Measurements from ENCODE around the gene EEIG2.

Gene EEIG2

DNA sequence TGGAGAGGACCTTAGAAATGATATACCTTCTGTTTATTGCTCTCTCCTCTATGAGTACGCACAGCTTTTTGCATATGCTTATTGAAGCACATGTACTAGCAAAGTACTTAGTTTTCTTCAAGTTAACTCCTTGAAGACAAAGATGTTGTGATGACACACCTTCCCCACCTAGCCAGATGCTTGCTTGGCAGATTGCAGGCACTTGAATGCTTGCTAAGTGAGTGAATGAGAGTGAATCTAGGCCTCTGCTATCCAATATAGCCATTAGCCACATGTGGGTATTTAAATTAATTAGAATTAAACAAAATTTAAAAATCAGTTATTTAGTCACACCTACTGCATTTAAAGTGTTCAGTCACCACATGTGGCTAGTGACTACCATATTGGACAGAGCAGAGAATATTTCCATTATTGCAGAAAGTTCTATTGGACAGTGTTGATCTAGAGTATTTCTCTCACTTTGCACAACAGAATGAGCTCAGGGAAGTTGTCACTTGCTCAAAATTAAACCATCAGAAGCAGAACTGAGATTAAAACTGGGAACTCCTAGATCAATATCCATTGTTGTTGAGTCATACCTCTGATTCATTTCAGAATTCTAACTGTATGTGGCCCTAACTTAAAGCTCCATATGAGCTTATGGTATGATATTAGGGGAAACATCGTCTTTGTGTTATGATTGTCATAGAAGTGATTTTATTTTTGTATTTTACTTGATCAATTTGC lies 8.6 kb upstream of the EEIG2 start:
- no peak for DNase-seq

DNA sequence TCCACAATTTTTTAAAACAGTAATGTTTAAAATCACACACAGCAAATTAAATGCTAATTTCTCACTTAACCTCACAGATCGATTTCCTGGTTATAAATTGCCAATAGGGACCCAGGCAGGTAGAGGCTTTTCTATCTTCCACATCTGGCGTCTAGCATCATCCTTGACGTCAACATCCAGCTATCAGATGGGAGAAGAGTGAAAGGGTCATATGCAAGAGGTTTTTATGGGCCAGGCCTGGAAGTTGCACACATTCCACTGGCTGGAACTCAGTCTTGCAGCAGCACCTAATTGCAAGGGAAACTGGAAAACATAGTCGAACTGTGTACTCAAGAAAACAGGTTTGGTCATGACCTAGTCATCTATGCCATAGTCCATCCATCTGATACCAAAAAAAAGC lies 6.0 kb upstream of the EEIG2 start:
- DNase-seq = no peak

DNA sequence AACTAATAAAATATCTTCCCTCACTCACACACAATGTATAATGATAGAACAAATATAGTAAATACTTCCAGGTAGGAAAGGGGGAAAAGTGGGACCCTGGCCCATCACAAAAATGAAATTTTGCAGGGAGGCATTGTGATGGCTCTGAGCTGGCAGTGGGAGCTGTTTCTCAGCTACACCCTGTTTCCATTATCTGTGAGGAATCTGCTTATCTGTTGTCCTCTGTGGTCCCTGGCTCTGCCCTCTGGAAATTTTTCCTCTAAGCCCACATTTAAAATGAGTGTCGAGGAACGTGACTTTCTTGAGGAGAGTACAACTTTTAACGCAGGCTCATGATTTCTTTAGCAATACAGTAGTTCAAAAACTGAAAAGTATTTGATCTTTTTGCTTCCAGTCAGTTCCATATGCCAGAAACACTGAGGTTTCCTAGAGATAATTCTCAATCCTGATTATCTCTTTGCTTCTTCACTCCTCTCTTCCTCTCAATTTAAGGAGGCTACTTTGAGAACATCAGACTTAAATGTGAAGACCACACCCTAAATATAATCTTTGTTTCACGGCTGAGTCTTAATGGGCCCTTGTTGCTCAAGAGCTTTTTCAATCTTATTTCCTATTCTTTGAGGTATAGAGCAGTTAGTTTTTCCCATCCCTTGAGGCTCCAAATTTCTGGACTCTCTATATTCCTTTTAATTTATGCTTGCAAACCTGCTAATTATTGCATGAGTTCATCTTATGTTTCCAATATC lies 5.0 kb upstream of the EEIG2 start:
- DNase-seq = no peak

DNA sequence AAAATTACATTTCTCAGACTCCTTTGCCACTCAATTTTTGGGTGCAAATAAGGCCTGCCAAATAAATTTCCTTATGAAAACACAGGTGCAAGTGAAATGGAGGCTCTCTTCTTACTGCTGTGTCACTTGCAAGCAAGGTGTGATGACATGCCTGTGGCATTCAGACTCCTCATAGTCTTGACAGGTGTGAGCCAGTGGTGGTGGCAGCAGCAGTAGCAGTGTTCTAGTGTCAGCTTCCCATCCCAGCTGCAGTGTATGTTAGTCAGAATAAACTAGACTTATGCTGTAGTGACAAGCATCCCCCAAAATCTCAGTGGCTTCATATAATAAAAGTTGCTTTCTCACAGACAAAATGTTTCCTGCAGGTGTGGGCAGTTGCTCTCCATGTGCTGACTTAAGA lies 3.8 kb upstream of the EEIG2 start:
- no peak for DNase-seq

DNA sequence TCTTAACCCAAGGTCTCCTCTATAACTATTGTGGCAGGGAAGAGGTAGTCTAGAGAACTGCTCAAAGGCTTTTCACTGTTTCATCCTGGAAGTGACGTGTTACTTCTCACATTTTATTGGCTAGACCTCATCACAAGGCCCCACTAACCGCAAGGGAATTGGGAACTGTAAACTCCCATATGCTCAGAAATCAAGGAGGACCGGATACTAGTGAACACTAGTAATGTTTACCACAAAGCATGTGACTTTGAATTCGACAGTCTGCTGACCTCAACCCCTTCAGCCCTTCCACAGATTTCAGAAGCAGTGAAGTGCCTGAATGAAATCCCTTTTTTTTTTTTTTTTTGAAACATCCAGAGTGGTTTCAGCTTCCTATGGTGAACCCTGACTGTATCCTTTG lies 3.4 kb upstream of the EEIG2 start:
- no peak for DNase-seq

DNA sequence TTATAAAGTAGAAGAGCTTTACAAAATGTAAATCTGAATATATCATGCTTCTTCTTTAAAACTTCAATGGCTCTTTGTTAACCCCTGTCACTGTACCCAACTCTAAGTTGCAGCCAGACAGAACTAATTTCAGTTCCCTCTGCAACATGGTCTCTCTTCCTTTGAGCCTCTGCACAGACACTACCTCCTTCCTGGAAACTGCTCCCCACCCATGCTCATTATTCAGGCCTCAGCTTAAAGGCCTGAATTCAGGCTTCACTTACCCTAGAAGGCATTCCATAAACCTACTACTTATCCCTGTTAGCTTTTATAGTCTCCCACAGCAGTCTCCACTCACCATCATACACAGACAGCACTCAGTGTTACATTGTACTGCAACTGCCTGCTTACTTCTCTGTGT lies 2.6 kb upstream of the EEIG2 start:
- no peak for DNase-seq

DNA sequence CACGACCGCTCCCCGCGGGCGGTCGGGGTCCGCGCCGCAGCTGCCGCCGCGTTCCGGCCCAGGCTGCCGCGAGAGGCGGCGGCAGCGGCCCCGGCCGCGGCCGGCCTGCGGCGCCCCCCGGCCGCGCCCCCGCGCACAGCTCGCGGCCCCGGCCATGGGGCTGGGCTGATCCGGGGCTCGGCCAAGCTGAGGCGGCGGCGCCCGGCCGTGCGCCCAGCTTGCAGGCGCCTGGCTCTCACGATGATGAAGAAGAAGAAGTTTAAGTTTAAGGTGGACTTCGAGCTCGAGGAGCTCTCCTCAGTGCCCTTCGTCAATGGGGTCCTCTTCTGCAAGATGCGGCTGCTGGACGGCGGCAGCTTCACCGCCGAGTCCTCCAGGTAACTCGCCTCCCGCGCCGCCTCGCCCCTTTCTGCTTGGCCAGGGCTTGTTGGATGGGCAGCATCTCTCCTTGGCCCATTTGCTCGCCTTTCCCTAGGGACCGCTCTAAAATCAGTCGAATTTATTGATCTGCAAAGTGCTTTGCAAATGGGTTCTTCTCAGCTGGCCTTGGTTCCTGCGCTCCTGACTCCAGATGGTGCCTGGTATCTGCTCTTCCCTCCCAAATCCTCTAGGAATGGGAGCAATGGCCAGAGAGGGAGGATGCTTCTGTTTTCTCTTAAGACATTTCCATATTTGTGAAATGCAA lies 431 bp downstream of the EEIG2 start:
- DNase-seq = peak; percentile 77

DNA sequence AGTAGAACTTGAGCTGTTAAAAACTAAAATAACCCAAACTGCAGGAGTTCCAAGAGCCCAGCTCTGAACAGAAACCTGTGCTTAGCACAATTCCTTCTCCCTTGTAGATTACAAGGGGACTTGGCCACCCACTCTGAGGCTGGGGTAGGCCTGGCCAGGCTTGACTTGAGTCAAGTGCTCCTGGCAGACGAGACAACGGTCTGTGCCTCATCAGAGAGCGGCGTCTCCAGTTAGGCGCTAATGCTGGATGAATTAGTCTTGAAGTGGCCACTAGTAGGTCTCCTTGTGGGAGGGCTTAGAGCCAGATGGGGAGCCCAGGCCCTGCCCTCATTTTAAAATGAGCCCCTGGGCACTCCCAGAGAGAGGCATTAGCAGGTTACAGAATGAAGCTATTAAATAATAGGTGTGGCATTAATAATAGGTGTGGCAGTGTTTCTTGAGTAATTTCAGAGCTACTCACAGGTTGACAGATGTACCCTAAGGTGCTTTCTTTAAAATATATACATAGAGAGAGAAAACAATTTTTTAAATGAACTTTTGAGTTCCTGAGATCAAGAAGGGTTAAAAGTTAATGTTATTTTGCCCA lies 1.1 kb downstream of the EEIG2 start:
- DNase-seq = peak; percentile 93

DNA sequence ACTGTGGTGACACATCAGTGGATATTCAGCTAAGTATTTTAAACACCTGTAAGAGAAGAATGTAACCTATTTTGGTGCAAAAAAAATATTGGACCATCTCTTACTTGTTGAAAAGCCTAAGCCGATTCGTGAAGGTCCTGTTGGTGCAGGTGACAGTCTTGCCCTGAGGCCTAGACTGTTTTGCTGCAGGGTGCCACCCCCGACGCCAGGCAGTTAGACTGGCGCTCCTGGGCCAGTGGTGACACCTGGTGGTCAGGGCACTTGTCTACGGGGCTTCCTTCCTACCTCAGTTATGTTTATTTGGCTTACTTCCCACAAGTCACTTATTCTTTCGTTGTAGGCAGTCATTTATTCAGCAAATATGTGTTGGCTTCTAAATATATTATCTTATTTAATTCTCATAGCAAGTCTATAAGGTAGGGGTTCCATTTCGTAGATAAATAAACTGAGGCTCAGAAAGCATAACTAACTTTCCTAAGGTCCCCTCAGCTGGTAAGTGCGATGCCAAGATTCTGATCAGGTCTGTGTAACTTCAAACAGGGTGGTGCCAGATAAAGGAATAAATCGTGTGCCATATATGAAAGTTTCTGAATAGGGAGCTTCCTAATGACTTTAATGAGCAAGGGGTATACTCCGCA lies 1.9 kb downstream of the EEIG2 start:
- DNase-seq = peak; percentile 90

DNA sequence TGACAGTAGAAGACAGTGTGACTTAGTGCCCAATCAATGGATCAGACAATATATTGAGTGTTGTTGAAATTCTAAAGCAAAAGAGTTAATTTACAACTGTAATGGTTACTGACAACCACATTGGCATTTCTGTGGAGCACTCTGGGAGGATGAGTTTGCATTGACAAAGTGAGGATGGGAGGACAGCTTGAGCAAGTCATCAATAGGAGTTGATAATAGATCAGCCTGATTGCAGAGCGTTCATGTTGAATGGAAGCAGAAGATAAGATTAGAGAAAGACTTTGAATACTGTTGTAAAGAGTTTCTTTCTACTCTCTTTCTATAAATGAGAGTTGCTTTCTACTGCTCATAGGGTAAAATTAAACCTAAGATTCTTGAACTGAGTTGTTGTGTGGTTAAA lies 3.9 kb downstream of the EEIG2 start:
- DNase-seq = no peak

DNA sequence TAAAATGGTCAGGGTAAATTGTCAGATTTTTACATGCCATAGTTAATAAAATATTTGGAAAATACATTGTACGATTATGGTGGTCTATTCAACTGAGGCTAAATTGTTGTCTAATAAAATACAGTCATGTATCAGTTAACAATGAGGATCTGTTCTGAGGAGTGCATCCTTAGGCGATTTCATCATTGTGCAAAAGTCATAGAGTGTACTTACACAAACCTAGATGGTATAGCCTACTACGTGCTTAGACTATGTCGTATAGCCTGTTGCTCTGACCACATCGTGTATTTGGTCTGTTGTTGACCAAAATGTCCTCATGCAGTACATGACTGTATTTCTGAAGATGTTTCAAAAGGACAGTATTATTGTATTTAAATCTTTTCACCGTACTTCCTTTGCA lies 5.2 kb downstream of the EEIG2 start:
- DNase-seq = no peak

DNA sequence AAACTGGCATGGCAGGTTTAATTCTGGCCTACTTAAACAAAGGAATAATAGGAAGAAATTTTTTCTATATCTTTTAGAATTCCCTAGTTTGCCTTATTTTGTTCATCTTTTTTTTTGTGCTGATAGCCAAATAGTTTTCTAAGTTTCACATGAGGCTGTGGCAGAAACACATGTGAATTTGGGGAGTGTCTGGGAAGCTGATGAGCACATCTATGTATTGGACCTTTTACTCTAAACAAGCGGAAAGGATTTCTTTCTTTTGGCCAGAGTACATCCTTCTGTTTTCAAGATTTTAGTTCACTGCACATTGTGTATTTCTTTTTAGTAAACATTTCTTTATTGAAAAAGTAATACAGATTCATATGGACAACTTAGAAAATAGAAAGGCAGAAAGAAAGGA lies 5.6 kb downstream of the EEIG2 start:
- DNase-seq = no peak

DNA sequence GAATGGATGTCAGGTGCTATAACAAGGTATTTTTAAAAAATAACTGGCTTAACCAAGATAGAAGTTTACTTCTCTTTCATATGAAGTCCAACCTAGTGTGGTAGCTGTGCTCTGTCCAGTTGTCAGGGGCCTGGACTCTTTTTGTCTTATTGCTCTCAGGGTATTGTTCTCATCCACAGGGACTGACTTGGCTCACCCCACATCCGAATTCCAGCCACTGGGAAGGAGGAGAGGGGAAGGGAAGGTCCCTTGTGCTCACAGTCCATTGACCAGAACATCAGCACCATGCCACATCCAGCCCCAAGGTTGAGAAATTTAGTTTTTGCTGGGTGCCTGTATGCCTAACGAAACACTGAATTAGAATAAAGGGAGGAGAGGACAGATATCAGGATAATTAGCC lies 8.7 kb downstream of the EEIG2 start:
- no peak for DNase-seq

DNA sequence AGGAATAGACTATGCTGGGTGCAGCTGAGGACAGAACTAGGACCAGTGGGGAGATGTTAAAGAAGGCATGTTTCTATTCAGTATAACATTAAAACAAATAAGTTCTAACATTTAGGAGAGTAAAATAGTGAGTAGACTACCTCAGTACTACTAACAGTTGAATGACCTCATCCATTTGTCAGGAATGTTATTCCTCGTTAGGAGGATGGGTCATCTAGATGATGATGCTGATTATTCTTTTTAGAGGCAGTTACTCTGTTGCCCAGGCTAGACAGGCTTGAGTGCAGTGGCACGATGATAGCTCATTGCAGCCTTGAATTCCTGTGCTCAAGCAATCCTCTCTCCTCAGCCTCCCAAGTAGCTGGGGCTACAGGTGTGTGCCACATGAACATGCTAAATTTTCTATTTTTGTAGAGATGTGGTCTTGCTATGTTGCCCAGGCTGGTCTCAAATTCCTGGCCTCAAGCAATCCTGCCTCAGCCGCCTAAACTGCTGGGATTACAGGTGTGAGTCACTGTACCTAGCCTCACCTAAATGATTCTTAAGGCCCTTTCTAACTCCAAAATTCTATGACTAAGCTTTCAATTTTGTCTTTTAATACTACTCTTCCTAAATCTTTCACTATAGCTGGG lies 9.3 kb downstream of the EEIG2 start:
- DNase-seq = no peak

DNA sequence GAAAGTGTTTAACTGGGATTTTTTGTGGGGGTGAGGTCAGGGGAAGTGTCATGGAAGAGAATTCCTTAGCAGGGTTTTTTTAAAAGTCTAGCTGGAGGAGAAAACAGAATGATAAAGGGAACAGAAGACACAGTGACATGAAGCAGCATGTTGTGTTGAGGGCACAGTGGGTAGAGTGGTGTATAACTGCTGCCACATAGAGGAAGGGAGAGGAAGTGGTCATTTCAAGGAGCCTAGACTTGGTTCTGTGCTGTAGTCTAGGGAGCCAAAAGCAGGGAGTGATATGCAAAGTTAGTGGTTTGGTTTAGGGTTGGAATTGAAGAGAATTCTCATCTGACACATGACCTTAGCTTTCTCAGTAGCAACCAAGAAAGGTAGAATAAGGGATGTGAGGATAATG lies 10.2 kb downstream of the EEIG2 start:
- peak; percentile 64 for DNase-seq

DNA sequence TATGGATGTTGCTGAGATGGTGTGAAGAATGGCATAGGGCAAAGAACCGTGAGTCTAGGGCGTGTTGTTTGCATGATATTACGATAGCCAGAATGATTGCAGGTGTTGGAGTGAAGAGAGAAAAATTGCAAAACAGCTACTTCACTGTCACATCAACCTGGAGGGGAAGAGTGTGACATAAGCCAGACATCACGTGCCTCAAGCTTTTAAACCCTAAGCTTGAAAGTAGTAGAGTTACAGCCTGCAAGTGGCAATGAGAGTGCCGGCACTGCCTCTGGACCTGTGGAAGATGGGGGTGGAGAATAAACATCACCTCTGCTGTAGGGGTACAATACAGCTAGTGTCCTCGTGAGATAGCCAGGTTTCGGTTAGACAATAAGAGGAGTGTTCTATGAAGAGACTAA lies 11.1 kb downstream of the EEIG2 start:
- no peak for DNase-seq

DNA sequence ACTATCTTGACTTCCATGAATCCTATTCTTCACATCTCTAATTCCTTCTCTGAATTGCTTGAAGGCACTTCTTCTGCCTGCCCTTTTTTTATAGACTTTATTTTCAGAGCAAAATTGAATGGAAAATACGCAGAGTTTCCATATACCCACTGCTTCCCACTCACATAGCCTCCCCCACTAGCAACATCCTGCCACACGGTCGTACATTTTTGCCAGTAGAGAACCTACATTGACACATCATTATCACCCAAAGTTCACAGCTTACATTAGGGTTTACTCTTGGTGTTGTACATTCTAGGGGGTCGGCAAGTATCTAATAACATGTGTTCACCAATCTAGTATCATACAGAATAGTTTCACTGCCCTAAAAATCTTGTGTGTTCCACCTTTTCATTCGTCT lies 12.3 kb downstream of the EEIG2 start:
- DNase-seq = no peak

DNA sequence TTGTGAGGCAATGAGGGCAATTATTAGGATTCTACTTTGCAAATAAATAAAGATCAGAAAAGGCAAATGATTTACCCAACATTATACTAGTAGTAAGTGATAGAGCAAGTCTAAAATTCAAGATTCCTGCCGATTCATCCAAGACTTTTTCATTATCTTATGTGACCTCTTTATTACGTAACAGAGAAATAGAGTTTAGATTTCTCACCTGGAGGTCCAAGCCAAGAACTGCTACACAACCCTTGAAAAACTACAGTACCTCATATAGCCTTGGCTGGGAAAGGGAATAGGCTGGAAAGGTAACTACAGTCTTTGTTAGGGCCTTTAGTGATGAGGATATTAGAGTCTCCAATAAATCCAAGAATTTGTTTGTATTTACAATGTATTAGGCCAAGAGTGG lies 13.3 kb downstream of the EEIG2 start:
- no peak for DNase-seq

DNA sequence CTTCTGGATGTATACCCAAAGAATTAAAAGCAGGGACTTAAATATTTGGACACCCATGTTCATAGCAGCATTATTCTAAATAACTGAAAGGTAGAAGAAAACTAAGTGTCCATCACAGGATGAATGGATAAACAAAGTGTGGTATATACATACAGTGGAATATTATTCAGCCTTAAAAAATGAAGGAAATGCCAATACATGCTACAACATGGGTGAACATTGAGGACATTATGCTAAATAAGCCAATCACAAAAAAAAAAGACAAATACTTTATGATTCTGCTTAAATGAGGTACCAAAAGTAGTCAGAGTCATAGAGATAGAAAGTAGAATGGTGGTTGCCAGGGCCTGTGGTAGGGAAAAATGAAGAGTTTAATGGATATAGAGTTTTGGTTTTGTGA lies 14.1 kb downstream of the EEIG2 start:
- DNase-seq = no peak

DNA sequence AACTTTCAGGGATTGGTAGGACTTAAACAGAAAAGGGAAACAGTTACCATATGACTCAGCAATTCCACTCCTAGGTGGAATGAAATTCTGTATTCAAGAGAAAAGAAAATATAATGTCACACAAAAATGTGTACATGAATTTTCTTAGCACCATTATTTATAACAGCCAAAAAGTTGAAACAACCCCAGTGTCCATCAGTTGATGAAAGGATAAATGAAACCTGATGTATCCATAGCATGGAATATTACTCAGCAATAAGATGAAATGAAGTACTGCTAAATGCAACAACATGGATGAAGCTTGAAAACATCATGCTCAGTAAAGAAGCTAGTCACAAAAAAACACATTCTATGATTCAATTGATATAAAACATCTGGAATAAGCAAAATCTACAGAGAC lies 15.5 kb downstream of the EEIG2 start:
- DNase-seq = no peak

DNA sequence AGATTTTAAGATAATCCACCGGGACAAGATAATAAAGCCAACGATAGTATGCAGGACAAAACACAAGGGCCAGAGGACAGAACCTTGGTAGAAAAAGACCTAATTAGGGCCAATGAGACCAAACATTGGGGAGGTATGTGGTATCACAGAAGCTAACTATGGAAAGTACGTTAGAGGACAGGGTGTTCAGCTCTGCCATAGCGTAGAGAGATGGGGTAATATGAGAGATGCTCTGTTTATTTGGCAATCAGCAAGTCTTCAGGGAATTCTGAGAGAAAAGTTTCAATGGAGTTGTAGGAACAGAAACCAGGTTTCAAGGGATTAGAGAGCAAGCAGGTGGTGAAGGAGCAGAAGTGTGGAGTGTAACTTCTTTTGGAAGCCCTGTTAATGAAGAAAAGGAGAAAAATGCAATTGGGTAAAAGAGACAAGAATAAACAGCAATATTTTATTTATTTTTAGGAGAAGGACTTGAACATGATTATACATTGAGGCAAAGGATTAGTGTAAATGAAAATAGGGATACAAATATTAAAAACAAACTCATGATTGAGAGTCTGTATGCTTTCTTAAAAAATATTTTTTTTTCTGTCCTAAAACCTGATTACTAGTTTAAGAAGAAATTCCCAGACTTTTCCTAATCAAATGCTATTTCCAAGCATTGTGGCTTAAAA lies 24.0 kb downstream of the EEIG2 start:
- DNase-seq = no peak

DNA sequence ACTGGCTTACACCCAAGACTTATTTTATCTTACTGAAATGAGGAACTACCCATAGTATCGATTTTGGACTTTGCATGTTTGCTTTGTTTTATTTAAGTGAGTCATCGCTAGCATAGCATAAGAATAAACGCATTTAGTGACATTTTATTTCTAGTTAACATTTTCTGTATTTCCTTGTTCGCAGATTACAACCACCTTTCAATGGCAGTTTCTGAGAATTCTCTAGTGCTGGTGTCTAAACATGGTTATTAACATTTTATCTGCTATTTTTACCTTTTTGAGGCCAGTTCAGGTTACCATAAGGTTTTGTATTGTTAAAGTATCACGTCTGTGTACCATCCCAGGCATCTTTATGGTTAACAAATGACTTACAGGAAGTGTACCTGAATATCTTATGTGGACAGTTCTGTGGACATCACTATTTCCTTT lies 24.5 kb downstream of the EEIG2 start:
- DNase-seq = no peak
